HG03442 (cell line): ENCODE data around the gene FAM171A1.
"Not testable (repeated sequence)": the region's sequence is repeated elsewhere in the genome, so short reads cannot be mapped to it uniquely, and the experiment has no call there.

Experiments
- ATAC-seq: cut with Tn5 transposase; IDR thresholded peaks from one replicate; pipeline ENCODE4 v1.9.1; 2021; ENCODE audit warnings: mild to moderate bottlenecking, moderate library complexity; ENCODE audit not compliant: unreplicated experiment

Gene FAM171A1

DNA sequence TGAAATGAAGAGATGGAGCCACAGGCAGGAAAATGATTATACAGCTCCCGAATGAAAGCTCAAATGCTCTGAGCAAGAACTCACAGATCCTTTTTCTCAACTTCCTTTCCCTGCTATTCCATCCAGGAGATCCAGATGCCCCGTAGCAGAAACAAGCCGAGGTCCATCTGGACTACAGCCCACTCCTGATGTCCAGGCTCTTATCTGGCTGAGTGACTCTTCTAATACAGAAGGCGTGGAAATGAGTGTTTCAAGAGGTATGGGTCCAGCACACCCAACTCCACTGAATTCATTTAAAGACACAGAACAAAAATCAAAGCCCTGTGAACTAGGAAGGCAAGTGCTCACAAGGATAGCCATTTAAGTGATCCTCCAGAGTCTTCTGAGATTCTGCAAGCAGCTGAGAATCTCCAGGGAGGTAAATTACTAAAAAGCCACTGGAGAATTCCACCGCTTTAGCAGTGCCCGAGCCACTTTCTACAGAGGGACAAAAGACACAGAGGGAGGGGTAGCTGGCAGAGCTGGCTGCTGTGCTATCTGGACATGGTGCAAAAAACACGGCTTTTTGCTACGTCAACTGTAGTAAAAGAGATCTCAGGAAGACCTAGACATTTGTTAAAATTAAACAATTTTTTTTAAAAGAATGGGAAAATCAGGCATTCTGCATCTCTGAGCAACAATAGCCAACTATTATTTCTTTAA lies 24.5 kb downstream of the FAM171A1 start:
- no peak for ATAC-seq

DNA sequence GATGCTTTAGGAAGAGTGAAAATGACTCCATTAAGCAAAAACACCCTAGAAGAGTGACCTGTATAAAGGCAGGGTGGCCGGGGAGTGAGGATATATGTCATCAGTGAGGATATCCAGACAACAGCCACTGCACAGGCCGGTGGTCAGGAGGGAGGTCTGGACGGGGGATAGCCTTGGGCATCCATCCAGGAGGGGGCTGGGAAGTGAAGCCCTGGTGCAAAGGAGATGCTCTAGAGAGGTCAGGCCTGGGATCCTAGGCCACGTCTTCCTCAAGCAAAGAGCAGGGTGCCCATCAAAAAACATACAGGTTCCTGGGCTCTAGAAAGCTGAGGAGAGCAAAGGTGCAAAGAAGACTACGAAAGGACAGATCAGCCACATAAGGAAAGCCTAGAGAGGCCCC lies 25.6 kb downstream of the FAM171A1 start:
- no peak for ATAC-seq

DNA sequence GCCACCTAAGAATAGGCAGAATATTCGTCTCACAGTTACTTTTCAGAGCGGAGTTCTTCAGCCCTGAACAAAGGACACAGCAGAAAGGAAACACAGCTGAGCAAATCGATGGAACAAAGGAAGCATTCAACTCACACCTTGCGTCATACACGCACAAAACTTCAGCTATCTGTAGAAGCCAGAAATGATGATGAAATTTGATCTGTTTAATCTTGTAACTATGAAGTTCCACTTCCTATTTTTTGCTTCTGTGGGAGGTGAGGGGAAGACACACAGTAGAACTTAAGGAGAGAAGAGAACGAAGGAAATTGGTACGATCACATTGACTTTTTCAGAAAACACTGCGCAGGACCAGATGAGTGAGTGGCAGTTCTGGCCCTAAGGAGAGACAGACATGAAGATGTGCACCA lies 26.2 kb downstream of the FAM171A1 start:
- ATAC-seq, result no peak

DNA sequence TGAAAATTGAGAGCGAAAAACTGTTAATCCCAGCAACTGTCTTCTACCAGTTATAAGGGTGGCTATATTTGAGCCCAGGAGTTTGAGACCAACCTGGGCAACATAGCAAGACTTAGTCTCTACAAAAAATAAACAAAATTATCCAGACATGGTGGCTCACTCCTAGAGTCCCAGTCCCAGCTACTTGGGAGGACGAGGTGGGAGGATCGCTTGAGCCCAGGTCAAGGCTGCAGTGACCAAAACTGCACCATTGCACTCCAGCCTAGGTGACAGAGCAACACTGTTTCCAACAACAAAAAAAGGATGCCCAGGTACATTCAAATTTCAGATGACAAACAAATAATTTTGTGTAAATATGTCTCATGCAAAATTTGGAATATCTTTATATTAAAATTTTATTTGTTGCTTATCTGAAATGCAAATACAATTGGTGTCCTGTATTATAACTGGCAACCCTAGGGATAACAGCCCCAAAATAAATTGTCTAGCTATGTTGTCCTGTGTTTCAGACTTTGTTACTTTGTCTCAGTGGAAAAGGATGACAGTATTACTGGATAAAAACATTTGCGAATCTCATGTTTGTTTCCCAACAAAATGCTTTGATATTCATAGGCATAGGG lies 26.7 kb downstream of the FAM171A1 start:
- ATAC-seq, result no peak

DNA sequence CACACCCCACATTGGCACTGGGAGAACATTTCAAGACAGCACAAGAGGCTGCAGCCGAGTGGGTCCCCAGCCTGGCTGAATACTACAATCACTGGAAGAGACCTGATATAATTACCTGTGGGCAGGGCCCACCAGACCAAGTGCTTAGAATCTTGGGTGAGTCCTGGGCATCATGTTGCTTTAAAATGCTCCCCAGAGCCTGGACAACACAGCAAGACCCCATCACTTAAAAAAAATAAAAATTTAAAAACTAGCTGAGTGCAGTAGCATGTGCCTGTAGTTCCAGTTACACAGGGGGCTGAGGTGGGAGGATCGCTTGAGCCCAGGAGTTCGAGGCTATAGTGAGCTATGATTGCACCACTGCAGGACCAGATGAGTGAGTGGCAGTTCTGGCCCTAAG lies 28.1 kb downstream of the FAM171A1 start:
- ATAC-seq, result no peak

DNA sequence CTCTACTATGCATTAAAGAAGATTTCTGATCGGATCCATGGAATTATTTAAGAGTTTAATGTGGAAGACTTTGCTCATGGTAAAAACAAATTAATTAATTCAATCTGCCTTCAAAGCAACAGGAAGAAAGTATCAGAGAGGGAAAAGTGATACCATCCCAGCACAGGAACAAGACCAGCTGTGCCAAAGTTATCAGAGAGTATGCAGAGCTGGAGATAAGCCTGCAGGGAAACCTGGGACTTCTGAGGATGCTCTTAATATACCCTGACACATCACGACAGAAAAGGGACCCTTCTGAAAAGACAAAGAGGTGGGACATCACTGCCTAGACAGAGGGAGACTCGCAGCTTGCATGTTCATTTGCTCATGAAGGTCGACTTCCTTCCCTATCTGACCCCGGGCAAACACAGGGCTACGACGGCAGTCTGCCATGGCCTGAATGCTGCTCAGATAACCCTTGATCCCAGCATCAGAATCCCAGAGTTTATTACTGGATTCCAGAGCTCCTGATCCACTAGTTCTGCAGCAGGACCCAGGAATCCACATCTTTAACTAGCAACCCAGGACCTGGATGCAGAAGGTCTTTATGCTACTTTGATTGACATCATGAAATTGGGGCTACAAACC lies 29.5 kb downstream of the FAM171A1 start:
- no peak for ATAC-seq

DNA sequence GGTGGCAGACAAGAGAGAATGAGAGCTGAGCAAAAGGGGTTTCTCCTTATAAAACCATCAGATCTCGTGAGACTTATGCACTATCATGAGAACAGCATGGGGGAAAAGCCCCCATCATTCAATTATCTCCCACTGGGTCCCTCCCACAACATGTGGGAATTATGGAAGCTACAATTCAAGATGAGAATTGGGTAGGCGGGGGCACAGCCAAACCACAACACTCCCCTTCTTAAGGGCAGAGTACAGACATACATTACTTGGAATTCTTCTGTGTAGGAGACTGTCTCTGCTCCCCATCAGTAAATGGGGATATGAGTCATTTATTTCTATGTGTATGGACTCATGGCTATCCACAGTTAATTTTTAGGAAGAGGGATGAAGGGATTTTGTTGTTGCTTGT lies 31.2 kb downstream of the FAM171A1 start:
- no peak for ATAC-seq

DNA sequence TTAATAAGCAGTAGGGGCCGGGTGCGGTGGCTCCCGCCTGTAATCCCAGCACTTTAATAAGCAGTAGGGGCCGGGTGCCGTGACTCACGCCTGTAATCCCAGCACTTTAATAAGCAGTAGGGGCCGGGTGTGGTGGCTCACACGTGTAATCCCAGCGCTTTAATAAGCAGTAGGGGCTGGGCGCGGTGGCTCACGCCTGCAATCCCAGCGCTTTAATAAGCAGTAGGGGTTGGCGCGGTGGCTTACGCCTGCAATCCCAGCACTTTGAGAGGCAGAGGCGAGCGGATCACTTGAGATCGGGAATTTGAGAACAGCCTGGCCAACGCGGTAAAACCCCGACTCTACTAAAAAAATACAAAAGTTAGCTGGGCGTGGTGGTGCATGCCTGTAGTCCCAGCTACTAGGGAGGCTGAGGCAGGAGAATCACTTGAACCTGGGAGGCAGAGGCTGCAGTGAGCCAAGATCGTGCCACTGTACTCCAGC lies 33.6 kb downstream of the FAM171A1 start:
- ATAC-seq, result not testable (repeated sequence)

DNA sequence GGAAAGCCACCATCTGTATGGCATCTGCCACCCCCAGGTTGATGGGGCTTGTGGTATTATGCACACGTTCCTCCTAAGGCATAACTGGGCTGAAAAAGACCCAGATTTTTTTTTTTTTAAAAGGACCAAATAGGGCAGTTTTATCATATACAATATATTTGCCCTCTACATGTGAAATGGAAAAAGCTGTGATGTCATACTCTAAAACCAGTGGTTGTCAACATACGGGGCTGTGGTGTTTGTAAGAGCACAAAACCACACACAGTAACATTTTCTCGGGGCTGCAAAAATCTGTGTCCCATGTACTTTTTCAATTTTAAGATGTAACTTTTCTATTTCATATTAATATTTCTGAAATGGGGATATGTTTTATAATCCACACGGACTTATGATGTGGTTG lies 34.9 kb downstream of the FAM171A1 start:
- ATAC-seq, result no peak

DNA sequence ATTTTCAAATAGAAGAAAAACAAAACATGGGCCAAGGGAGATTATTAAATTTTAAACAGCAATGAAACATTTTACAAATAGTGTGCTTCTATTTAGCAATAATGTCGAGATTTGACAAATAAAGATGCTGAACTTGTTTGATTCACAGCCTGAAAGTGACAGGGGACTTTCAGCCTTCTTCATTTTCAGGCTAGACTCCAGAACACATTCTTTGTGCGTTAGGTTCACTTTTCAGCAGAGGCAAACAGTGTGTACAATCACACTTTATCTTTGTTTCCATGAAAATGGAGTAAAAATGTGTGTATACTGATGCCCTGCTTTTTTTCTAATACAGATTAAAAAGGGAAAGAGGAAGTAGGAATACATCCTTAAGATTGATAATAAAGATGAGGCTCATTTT lies 35.6 kb downstream of the FAM171A1 start:
- no peak for ATAC-seq

DNA sequence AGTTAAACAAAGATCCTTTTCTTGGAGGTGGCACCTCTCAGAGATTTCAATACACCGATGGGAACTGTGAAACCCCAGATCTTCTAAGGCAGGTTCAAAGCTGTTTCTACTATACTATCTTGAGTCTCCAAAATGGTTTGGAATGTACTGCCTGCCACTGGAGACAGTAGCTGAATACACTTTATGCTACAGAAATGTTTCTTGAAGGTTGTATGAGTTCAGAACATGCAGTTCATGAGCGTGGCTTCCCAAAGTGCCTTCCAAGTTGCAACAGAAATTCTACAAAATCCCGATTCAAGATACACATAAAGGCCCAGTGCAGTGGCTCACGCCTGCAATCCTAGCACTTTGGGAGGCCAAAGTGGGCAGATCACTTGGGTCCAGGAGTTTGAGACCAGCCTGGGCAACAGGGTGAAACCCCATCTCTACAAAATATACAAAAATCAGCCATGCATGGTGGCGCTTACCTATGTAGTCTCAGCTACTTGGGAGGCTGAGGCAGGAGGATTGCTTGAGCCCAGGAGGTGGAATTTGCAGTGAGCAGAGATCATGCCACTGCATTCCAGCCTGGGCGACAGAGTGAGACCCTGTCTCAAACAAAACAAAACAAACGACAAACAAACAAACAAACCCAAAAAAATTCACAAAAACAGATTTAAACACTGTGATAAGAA lies 36.3 kb downstream of the FAM171A1 start:
- ATAC-seq, result no peak

DNA sequence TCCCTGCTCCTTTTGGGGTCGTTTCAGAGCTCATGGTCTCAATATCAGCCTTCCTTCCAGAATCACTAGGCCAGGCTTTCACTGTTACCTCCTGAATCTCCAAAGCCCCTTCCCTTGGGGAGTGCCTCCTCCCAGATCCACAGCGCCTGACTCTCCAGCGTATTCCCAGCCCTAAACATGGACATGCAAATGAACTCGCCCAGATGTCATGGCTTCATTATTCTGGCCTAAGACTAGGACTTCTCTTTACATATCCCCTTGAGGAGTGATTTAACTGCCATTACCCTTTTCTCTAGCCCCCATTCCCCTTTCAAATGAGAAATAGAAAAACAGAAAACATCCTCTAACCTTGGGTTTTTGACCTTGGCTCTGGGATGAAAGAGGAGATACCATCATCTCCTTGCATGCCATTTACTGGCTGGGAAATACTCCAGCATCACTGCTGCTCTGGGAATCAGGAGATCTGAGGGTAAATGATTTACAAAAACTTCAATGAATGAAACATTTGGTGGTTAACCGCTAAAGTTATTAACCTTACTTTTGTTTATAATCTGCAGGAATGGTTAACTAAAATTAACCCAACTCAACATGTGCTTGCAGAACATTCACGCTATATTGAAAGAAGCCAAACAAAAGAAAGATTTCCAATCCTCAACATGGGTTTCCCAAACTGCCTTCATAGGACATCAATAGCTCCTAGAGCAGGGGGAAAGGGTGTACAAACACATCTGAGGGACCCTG lies 37.0 kb downstream of the FAM171A1 start:
- ATAC-seq, result no peak

DNA sequence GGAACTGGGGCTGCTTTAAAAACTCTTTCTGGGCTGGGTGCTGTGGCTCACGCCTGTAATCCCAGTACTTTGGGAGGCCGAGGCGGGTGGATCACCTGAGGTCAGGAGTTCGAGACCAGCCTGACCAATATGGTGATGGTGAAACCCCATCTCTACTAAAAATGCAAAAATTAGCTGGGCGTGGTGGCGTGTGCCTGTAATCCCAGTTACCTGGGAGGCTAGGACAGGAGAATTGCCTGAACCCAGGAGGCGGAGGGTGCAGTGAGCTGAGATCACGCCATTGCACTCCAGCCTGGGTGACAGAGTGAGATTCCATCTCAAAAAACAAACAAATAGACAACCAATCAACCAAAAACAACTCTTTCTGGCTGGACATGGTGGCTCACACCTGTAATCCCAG lies 37.9 kb downstream of the FAM171A1 start:
- ATAC-seq, result not testable (repeated sequence)

DNA sequence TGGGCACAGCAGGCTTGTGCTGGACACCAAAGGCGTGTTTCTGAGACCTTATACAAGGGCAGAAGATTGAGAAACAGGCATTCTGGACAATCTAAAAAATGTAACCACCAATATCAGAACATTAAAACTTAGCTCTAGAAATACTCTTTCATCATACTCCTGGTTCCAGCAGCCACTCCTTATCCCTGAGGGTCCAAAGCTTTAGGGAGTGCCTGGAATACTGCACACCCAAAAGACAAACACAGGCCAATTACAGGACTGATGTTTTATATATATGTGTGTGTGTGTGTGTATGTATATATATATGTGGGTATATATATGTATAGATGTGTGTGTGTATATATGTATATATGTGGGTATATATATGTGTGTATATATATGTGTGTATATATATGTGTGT lies 39.6 kb downstream of the FAM171A1 start:
- ATAC-seq, result no peak

DNA sequence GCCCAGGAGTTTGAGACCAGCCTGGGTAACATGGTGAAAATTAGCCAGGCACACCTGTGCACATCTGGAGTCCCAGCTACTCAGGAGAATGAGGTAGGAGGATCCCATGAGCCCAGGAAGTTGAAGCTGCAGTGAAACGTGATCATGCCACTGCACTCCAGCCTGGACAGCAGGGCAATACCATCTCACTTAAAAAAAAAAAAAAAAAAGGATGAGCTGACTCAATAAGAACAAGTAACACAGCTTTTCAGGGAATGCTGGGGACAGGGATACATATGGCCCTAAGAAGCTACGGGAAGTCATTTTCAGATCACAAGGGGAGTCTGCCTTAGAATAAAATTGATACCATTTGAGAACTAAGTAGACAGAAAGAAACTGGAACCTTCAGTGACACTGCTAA lies 41.7 kb downstream of the FAM171A1 start:
- no peak for ATAC-seq

DNA sequence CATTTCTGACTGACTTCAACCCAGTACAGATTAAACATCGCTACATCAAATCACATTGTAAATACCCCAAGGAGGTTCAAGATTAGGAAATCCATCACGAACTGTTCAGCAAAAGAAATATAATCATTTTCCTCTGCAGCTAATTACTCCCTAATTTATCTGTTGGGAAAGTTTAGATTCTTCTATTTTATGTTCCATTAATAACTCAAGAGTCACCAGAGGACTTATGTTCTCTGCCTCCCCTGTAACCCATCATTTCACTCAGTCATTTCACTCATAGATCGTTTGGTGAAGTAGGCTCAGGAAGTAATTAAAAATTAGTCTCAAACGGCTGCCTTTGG lies 45.2 kb downstream of the FAM171A1 start:
- no peak for ATAC-seq

DNA sequence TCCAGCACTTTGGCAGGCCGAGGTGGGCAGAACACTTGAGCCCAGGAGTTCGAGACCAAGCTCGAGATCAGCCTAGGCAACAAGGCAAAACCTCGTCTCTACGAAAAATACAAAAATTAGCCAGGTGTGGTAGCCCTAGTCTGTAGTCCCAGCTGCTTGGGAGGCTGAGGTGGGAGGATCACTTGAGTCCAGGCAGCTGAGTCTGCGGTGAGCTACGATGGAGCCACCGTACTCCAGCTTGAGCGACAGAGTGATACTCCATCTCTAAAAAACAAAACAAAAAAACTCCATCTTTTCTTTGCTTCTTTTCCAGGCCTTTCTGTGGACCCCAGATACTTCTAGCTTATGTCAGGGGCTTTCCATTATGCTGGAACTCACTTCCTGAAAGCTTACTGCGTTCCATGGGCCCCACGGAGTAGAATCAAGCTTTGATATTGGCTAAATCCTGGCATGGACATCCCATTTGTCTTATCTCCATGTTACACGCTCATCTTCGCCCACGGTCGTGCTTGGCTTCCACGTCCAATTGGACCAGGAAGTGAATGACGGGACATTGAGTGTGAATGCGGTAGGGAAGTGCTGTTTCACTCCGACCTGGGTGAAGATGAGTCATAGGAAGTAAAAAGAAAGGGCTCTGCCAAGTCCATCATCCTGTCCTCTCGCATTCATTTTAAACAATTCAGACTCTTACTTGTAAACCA lies 45.7 kb downstream of the FAM171A1 start:
- ATAC-seq, result no peak

DNA sequence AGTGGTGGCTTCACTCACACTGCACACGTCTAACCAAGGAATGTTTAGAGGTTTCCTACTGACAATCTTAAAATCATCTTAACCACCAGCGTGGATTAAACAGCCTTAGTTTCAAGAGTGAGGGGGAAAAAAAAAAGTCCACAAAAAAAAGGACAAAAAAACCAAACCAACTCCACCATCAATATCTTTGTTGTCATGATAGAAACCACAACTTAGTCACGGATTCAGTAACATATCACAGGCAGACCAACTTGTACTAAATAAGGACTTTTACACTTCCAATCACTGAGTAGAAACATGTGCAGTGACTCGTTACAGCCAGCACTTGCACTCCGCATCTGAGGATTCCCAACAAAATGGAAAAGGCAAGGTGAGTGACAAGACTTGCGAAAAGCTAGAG lies 46.5 kb downstream of the FAM171A1 start:
- ATAC-seq, result no peak

DNA sequence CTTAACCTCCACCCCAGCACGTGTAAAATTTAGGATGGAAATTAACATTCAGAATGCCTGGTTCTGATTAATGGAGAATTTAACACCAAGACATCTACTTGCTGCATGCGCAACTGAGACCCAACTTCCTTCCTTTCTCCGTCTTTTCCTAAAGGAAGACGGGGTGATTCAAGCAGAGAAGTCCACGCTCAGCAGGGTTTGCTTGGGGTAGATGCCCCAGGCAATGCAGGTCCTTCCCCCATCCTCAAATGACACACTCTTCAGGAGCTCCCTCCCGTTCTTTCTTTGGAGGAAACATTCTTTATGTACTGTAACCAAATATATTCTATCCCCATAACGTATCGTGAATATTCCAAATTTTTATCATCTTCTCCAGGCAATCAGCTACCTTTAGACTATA lies 47.0 kb downstream of the FAM171A1 start:
- no peak for ATAC-seq

DNA sequence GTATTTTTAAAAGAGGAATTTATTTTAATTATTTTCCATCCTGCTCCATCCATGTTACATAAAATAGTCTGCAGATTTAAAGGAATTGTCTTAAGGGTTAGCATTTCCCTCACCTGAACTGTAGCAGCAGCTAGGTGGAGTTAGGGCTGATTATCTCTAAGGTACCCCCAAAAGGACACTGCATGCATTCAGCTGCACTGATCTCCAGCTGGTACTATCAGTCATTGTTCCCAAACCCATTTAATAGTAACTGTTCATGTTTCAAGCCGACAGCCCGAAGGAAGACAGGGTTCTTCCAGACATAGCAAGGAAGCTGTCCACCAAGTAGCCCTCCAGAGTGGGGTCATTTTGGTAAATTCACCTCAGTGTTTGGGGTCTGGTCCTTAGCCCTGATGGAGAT lies 48.7 kb downstream of the FAM171A1 start:
- no peak for ATAC-seq
